Gastrocnemius medialis (tissue), 4 donors: ENCODE data around the gene KBTBD2.

Source experiments
- CTCF ChIP-seq, 5 experiments: fragments of 450-650 bp in 3 of 5; fragments of 200-600 bp in 2 of 5; sonication (generic) in 2 of 5; IDR thresholded peaks in 4 of 5; conservative IDR thresholded peaks in 1 of 5; 1 replicate in 4 of 5; 2 replicates in 1 of 5; pipeline ENCODE4 v1.5.1; 2016 to 2019; ENCODE audit warnings: antibody characterized with exemption in 5 of 5, mild to moderate bottlenecking in 3 of 5, moderate library complexity in 3 of 5
- POLR2A ChIP-seq, 2 donors: fragments of 450-650 bp; IDR thresholded peaks; one replicate each; pipeline ENCODE4 v1.6.1; 2017; ENCODE audit warnings: antibody characterized with exemption in 2 of 2, mild to moderate bottlenecking in 2 of 2, moderate library complexity in 2 of 2

GRCh38 chr7:32900433-32900995 is 9.0 kb upstream of the KBTBD2 start:
- TF ChIP-seq POLR2A (IDR thresholded peaks at IDR 0.05) = no peak
- TF ChIP-seq CTCF (IDR thresholded peaks at IDR 0.05 in 4 of 5, conservative IDR thresholded peaks at IDR 0.05 in 1 of 5) = no peak
